Left colon (tissue), 2 donors: ENCODE data around the gene BRCA2. TPM values are rescaled to one million over a fixed set of nuclear protein-coding genes. Genes with fewer than 3 reads are reported as not detected.

Source experiments
- ATAC-seq: fragments of 200-7000 bp; cut with Tn5 transposase; one replicate; pipeline ENCODE4 v1.9.1; 2020; ENCODE audit warnings: mild to moderate bottlenecking, moderate library complexity
- DNase-seq, 2 donors: peaks; one replicate each; pipeline ENCODE4 v3.0.0-alpha.2; 2020
- intact Hi-C, 2 donors: fragments of 100-400 bp; cut with DNase I in 1 of 2; cut with micrococcal nuclease in 1 of 2; formaldehyde crosslinking; loops; one replicate each; pipeline versions ENCODE4 v1.11.2 to v1.14.0; 2022; cut with DNase I, micrococcal nuclease
- total RNA-seq, 2 donors: library from RNA; stranded (reverse); fragmentation: NEBNext Ultra II Directional; extraction: Animal tissue kit (Norgen Biotek cat#: 25700); gene quantifications; one replicate each; pipeline ENCODE4 v1.2.1, GENCODE V29; 2021
- donor health status: DM: no; HTN: no; CAD: no.
- donor health status: DM: yes; HTN: yes; CAD: no.

The BRCA2 gene
- total RNA-seq, 2 donors from 2014 or later, result 1.7 to 4.2 TPM

DNA sequence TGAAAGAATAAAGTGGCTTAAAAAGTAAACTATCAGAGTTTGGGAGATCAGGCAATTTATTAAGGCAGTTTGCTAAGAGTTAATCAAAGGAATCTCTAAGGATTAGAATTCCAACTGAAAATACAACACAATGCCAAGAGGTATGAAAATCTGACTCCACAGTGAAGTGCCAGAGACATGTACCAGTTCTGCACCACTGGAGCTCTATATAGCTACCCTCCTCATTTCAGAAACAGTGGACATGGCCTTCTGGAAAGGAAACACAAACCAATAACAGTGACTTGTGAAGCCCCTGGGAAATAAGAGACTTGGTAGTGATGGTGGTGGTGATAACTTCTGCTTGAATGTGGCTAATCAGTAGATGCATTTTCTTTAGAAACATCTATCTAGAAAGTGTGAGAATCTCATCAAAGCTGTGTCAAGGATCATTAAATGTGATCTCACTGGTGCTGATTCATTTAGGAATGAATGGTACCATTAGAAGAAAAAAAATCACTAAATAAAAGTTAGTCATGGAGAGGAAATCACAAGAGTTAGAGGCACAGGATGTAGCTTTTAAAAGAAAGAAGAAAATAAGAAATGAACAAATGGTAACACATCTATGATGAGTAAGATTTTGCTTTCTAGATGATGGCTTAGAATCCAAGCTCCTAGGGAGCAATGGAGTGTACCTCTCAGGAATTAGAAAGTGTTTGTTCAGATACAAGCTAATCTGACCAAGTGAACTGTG lies 132.8 kb downstream of the BRCA2 start:
- ATAC-seq (no peak), DNase-seq (no peak)
- intact Hi-C loops, result no loop called here

DNA sequence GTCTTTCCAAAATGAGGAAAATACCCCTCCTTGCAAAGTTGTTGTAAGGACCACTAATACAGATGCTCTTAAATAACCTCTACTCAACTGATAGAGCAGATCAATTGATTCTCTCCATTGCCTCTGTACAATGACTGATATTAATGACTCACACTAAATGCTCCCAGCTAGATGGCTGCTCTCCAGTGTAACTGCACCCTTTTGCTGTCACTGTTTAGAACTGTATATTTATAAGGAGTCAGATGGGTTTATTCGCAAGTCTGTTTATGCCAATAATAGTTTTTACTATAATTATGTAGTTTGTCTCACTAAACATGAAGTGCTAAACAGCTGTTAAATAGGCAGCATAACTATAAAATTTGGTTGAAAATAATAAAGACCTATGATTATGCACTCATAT lies 133.7 kb downstream of the BRCA2 start:
- ATAC-seq (no peak), DNase-seq (no peak)
- intact Hi-C loops, result no loop called here

Other genes starting within 250 kb of the BRCA2 start
- gene ZAR1L, start 145 bp upstream of the BRCA2 start, total RNA-seq, result not detected
- gene N4BP2L1, start 112.6 kb downstream of the BRCA2 start, total RNA-seq, result 10 to 100 TPM in 1 of 2 donors, 1 to 10 TPM in 1; 6.6 to 10.5 TPM
- gene N4BP2L2, start 223.3 kb downstream of the BRCA2 start, total RNA-seq, result 100 to 1,000 TPM in 1 of 2 donors, 10 to 100 TPM in 1; 87.6 to 101 TPM